Endodermal cell (in vitro differentiated cells): ENCODE results near the gene CHST1. TPM values are rescaled to one million over a fixed set of nuclear protein-coding genes. Genes with fewer than 3 reads are reported as not detected.

ENCODE experiments used
- DNase-seq: peaks from one replicate; pipeline ENCODE4 v3.0.0-alpha.2; 2017
- H3K27ac ChIP-seq: 2 replicates; pipeline ENCODE4 v1.5.1; 2013; ENCODE audit warnings: mild to moderate bottlenecking, low read depth, low read length, moderate library complexity
- H3K27me3 ChIP-seq: 2 replicates; pipeline ENCODE4 v1.6.1; 2013; ENCODE audit warnings: mild to moderate bottlenecking, low read length, moderate library complexity; ENCODE audit not compliant: insufficient read depth, control insufficient read depth, poor library complexity, severe bottlenecking
- H3K36me3 ChIP-seq: 2 replicates; pipeline ENCODE4 v1.7.0; 2013; ENCODE audit warnings: mild to moderate bottlenecking, low read length, moderate library complexity; ENCODE audit not compliant: control insufficient read depth, insufficient read depth
- H3K4me1 ChIP-seq: one replicate; pipeline ENCODE4 v1.7.0; 2013; ENCODE audit warnings: low read length; ENCODE audit not compliant: control insufficient read depth, insufficient read depth
- H3K4me3 ChIP-seq: 2 replicates; pipeline ENCODE4 v1.5.1; 2013; ENCODE audit warnings: mild to moderate bottlenecking, low read length, moderate library complexity
- H3K9ac ChIP-seq: 2 replicates; pipeline ENCODE4 v1.6.1; 2013; ENCODE audit warnings: mild to moderate bottlenecking, low read length, moderate library complexity; ENCODE audit not compliant: poor library complexity, severe bottlenecking; ENCODE audit errors: extremely low read depth
- H3K9me3 ChIP-seq: 2 replicates; pipeline ENCODE4 v1.6.1; 2013; ENCODE audit warnings: mild to moderate bottlenecking, low read length, moderate library complexity; ENCODE audit not compliant: control insufficient read depth
- H3K27ac Mint-ChIP-seq: 2 replicates; pipeline ENCODE4 v1.8.0; 2020; ENCODE audit warnings: mixed read lengths
- H3K27me3 Mint-ChIP-seq: 2 replicates; pipeline ENCODE4 v1.8.0; 2021; ENCODE audit warnings: mild to moderate bottlenecking, mixed read lengths; ENCODE audit not compliant: insufficient read depth
- H3K36me3 Mint-ChIP-seq: 2 replicates; pipeline ENCODE4 v1.8.0; 2020; ENCODE audit warnings: low read depth, mixed read lengths
- H3K4me1 Mint-ChIP-seq: 2 replicates; pipeline ENCODE4 v1.8.0; 2020; ENCODE audit warnings: mixed read lengths
- H3K4me3 Mint-ChIP-seq: 2 replicates; pipeline ENCODE4 v1.8.0; 2020; ENCODE audit warnings: mild to moderate bottlenecking, moderate library complexity, mixed read lengths
- H3K9me3 Mint-ChIP-seq: 2 replicates; pipeline ENCODE4 v1.8.0; 2020; ENCODE audit warnings: mild to moderate bottlenecking, mixed read lengths
- CTCF ChIP-seq: fragments of 200-600 bp; sonication (generic); conservative IDR thresholded peaks from 2 replicates; pipeline ENCODE4 v1.5.0; 2021; ENCODE audit warnings: antibody characterized with exemption, mild to moderate bottlenecking
- WGBS, 2 experiments: methylation state at CpG; one replicate each; pipeline versions ENCODE4 v1.1.5 to v1.1.7; 2013; ENCODE audit warnings: missing lambda C conversion rate in 2 of 2, mixed read lengths in 1 of 2; ENCODE audit not compliant: insufficient coverage in 1 of 2, insufficient read length in 1 of 2; 5-methylcytosine and 5-hydroxymethylcytosine counted together
- total RNA-seq, 2 donors: library from RNA; stranded (reverse); fragmentation: NEBNext Ultra II Directional in 1 of 2; extraction: Animal tissue kit (Norgen Biotek cat#: 25700) in 1 of 2; gene quantifications; 2 replicates in 1 of 2; 3 replicates in 1 of 2; pipeline ENCODE4 v1.2.1, GENCODE V29; 2021

CHST1 gene
- total RNA-seq, 2 donors from 2014 or later: 0.95 to 1.6 TPM

DNA sequence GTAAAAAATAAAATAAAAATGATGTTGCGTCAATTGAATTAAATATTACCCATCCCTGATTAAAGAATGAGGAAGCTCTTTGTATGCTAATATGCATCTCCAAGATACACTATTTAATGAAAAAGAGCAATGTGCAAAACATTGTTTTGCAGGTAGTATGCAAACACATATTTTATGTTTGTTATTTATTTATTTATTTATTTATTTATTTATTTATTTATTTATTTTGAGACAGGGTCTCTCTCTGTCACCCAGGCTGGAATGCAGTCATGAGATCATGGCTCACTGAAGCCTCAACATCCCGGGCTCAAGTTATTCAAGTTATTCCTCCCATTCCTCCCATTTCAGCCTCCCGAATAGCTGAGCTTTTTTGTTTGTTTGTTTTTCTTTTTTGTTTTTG is 7.2 kb upstream of the CHST1 start:
- H3K27me3 Mint-ChIP-seq: peaks cover 20% of the 10 kb centered on the region
- Histone ChIP-seq H3K27me3 (peaks cover 4% of the 10 kb centered on the region), H3K9ac (no peak overlapping the region), H3K27ac (no peak overlapping the region), H3K9me3 (no peaks in the 10 kb centered on the region), H3K4me1 (no peaks in the 10 kb centered on the region), H3K36me3 (no peaks in the 10 kb centered on the region), H3K4me3 (no peak overlapping the region)
- WGBS, 2 experiments: 80 to 82% methylated on average over 1 to 2 of the region's 3 CpGs
- H3K4me3 Mint-ChIP-seq: no peak overlapping the region
- no peak overlapping the region for H3K27ac Mint-ChIP-seq
- no peaks in the 10 kb centered on the region for H3K36me3 Mint-ChIP-seq
- DNase-seq: no peak
- peaks cover 3% of the 10 kb centered on the region for H3K4me1 Mint-ChIP-seq
- no peaks in the 10 kb centered on the region for H3K9me3 Mint-ChIP-seq
- no peak for TF ChIP-seq CTCF

GRCh38 chr11:45671246-45672171 is 6.1 kb upstream of the CHST1 start:
- no peak for DNase-seq
- Histone ChIP-seq H3K36me3 (no peaks in the 10 kb centered on the region), H3K4me1 (no peaks in the 10 kb centered on the region), H3K27ac (no peak overlapping the region), H3K27me3 (peaks cover 15% of the 10 kb centered on the region), H3K4me3 (no peak overlapping the region), H3K9ac (no peak overlapping the region), H3K9me3 (no peaks in the 10 kb centered on the region)
- peak; percentile 54 for TF ChIP-seq CTCF
- Mint-ChIP-seq H3K27ac (no peak overlapping the region), H3K4me3 (no peak overlapping the region), H3K27me3 (peaks cover 31% of the 10 kb centered on the region), H3K4me1 (no peaks in the 10 kb centered on the region), H3K36me3 (no peaks in the 10 kb centered on the region), H3K9me3 (no peaks in the 10 kb centered on the region)
- WGBS, 2 experiments: 86 to 87% methylated on average over 6 to 12 of the region's 12 CpGs

DNA sequence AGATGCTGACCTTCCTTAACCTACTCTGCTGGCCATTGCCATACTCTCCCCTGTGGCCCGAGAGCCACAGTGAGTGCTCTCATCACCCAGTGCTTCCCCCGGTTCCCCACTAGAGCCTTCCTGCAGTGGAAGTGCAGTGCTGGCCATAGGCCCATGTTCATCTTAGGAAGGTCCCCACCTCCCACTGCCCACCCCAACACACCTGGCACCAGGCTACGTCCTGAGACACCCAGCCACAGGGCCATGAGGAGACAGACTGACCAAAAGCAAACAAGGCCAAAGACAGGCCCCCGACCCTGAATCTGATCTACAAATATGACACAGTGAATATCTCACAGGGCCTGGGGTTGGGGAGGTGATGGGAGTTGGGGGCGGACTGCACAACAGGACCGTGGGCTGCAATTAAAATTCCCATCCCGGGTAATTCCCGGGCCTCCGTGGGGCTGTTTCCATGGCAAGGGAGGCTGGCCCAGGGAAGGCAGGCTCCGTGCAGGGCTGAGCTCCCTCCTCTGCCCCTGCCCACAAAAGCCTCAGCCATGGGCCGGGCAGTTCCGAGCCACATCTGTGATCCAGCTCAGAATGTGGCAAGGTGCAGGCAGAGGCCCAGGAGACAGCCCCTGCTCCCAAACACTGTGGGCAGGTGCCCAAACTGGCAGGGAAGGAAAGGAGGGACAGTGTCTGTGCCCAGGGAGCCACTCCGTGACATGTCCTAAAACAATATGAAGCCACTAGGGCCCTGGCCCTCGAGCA is 5.1 kb upstream of the CHST1 start:
- Mint-ChIP-seq H3K4me3 (no peak overlapping the region), H3K27me3 (peaks cover 39% of the 10 kb centered on the region), H3K36me3 (no peaks in the 10 kb centered on the region), H3K4me1 (no peaks in the 10 kb centered on the region), H3K27ac (no peak overlapping the region), H3K9me3 (no peaks in the 10 kb centered on the region)
- Histone ChIP-seq H3K9me3 (no peaks in the 10 kb centered on the region), H3K27me3 (peaks cover 24% of the 10 kb centered on the region), H3K36me3 (no peaks in the 10 kb centered on the region), H3K27ac (no peak overlapping the region), H3K4me3 (no peak overlapping the region), H3K4me1 (no peaks in the 10 kb centered on the region), H3K9ac (no peak overlapping the region)
- WGBS, 2 experiments: 59 to 88% methylated on average over 6 to 14 of the region's 14 CpGs
- TF ChIP-seq CTCF: no peak
- DNase-seq: no peak
